Gastroesophageal sphincter (tissue), 4 donors: Measurements from ENCODE around the gene MVB12B. TPM values are rescaled to one million over a fixed set of nuclear protein-coding genes. Genes with fewer than 3 reads are reported as not detected.

Source experiments
- ATAC-seq: fragments of 150-250 bp; one replicate; pipeline ENCODE4 v1.9.1; 2016; ENCODE audit warnings: mild to moderate bottlenecking, moderate library complexity
- H3K27ac ChIP-seq, 4 donors: fragments of 200-600 bp; sonication (generic) in 3 of 4; 1 replicate in 3 of 4; 2 replicates in 1 of 4; pipeline ENCODE4 v1.5.1; 2016 to 2019
- H3K27me3 ChIP-seq: fragments of 200-600 bp; sonication (generic); one replicate; pipeline ENCODE4 v1.5.1; 2019
- H3K36me3 ChIP-seq, 2 donors: fragments of 200-600 bp; sonication (generic); one replicate each; pipeline ENCODE4 v1.5.1; 2019; ENCODE audit warnings: control low read depth in 1 of 2
- H3K4me1 ChIP-seq, 3 donors: fragments of 200-600 bp; sonication (generic); 1 replicate in 2 of 3; 2 replicates in 1 of 3; pipeline ENCODE4 v1.5.1; 2016 to 2019; ENCODE audit warnings: control low read depth in 2 of 3
- H3K4me3 ChIP-seq, 2 donors: fragments of 200-600 bp; sonication (generic); one replicate each; pipeline ENCODE4 v1.5.1; 2019; ENCODE audit warnings: mild to moderate bottlenecking in 1 of 2, moderate library complexity in 1 of 2
- H3K9me3 ChIP-seq, 3 donors: fragments of 200-600 bp; sonication (generic); one replicate each; pipeline ENCODE4 v1.5.1; 2017 to 2019; ENCODE audit warnings: control low read depth in 2 of 3
- CTCF ChIP-seq, 4 experiments: fragments of 200-600 bp in 2 of 4; fragments of 450-650 bp in 2 of 4; sonication (generic) in 1 of 4; IDR thresholded peaks; one replicate each; pipeline ENCODE4 v1.5.1; 2017 to 2019; ENCODE audit warnings: antibody characterized with exemption in 4 of 4, mild to moderate bottlenecking in 2 of 4, moderate library complexity in 2 of 4
- EP300 ChIP-seq: sonication (generic); formaldehyde crosslinking; IDR thresholded peaks from one replicate; pipeline ENCODE4 v1.6.1; 2017; ENCODE audit warnings: antibody characterized with exemption, mild to moderate bottlenecking
- POLR2A ChIP-seq, 2 donors: fragments of 450-650 bp; IDR thresholded peaks; one replicate each; pipeline ENCODE4 v1.6.1; 2017; ENCODE audit warnings: antibody characterized with exemption in 2 of 2, mild to moderate bottlenecking in 2 of 2, moderate library complexity in 1 of 2
- POLR2AphosphoS5 ChIP-seq: sonication (generic); formaldehyde crosslinking; IDR thresholded peaks from one replicate; pipeline ENCODE4 v1.6.1; 2017; ENCODE audit warnings: antibody characterized with exemption
- WGBS, 2 donors: methylation state at CpG; one replicate each; pipeline ENCODE4 v1.1.5; 2018; ENCODE audit warnings: low coverage in 1 of 2; 5-methylcytosine and 5-hydroxymethylcytosine counted together
- total RNA-seq, 4 donors: library from RNA; depleted of rRNA; stranded (reverse); fragments of >200 nt; gene quantifications; one replicate each; pipeline ENCODE4 v1.1.0, GENCODE V29; 2016

The MVB12B gene
- total RNA-seq, 4 donors from 2014 or later = 12.0 to 25.2 (median 15.9) TPM

- ATAC-seq = no peak
- Histone ChIP-seq H3K9me3 (no peaks in the 10 kb centered on the region), H3K36me3 (peaks cover 0 to 28% of the 10 kb centered on the region in 2 donors), H3K27me3 (no peaks in the 10 kb centered on the region), H3K27ac (no peak overlapping the region), H3K4me1 (no peaks in the 10 kb centered on the region), H3K4me3 (no peak overlapping the region)
- TF ChIP-seq POLR2A (IDR thresholded peaks at IDR 0.05) (no peak), EP300 (no peak), CTCF (IDR thresholded peaks at IDR 0.05) (no peak), POLR2AphosphoS5 (no peak)
- 90 to 93% methylated on average over 8 to 12 of the region's 17 CpGs for WGBS, 2 donors
Observed at GRCh38 chr9:126461608-126462007, 135.0 kb downstream of the MVB12B start.

GRCh38 chr9:126462617-126463016 is 136.0 kb downstream of the MVB12B start:
- ATAC-seq = no peak
- Histone ChIP-seq H3K4me3 (no peak overlapping the region), H3K36me3 (peaks cover 0 to 28% of the 10 kb centered on the region in 2 donors), H3K9me3 (no peaks in the 10 kb centered on the region), H3K27ac (no peak overlapping the region), H3K4me1 (no peaks in the 10 kb centered on the region), H3K27me3 (no peaks in the 10 kb centered on the region)
- TF ChIP-seq CTCF (IDR thresholded peaks at IDR 0.05) = no peak
- no peak for TF ChIP-seq EP300
- no peak for TF ChIP-seq POLR2AphosphoS5
- no peak for TF ChIP-seq POLR2A (IDR thresholded peaks at IDR 0.05)
- WGBS, 2 donors = 79 to 89% methylated on average over 2 to 3 of the region's 3 CpGs

DNA sequence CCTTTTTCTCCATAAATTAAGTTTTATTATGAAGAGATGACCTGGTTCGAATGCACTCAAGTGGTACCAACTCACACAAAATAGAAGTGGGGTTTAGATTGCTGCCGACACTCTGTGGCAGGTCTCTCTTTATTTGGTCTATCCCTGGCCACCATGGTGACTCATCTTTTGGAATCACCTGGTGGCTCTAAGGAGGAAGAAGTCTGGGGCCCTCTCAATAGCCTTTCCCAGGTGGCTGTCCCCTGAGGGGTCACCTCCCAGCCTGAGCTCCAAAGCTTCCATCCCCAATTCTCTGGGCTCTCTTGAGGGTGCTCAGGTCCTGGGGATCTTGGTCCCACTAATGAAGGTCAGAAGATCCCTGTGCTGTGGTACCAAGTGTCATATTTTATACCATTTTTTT is 136.8 kb downstream of the MVB12B start:
- TF ChIP-seq CTCF (IDR thresholded peaks at IDR 0.05) (no peak), POLR2AphosphoS5 (no peak), POLR2A (IDR thresholded peaks at IDR 0.05) (no peak), EP300 (no peak)
- Histone ChIP-seq H3K27me3 (no peaks in the 10 kb centered on the region), H3K27ac (no peak overlapping the region), H3K9me3 (no peaks in the 10 kb centered on the region), H3K36me3 (peaks cover 0 to 31% of the 10 kb centered on the region in 2 donors), H3K4me1 (no peaks in the 10 kb centered on the region), H3K4me3 (no peak overlapping the region)
- no peak for ATAC-seq
- WGBS, 2 donors = 94 to 100% methylated on average over 2 of the region's 2 CpGs

GRCh38 chr9:126464694-126465441 is 138.2 kb downstream of the MVB12B start:
- no peak for ATAC-seq
- no peak overlapping the region for H3K4me3 ChIP-seq
- peaks cover 0 to 43% of the 10 kb centered on the region in 2 donors for H3K36me3 ChIP-seq
- H3K27ac ChIP-seq = no peak overlapping the region
- WGBS, 2 donors = 96 to 98% methylated on average over 10 of the region's 11 CpGs
- TF ChIP-seq POLR2AphosphoS5 = no peak
- no peak for TF ChIP-seq CTCF (IDR thresholded peaks at IDR 0.05)
- TF ChIP-seq EP300 = no peak
- no peak for TF ChIP-seq POLR2A (IDR thresholded peaks at IDR 0.05)
- H3K4me1 ChIP-seq = no peaks in the 10 kb centered on the region
- no peaks in the 10 kb centered on the region for H3K27me3 ChIP-seq
- no peaks in the 10 kb centered on the region for H3K9me3 ChIP-seq

- TF ChIP-seq POLR2A (IDR thresholded peaks at IDR 0.05) = no peak
- TF ChIP-seq CTCF (IDR thresholded peaks at IDR 0.05) = no peak
- no peak for TF ChIP-seq POLR2AphosphoS5
- TF ChIP-seq EP300 = no peak
- Histone ChIP-seq H3K4me1 (no peaks in the 10 kb centered on the region), H3K27ac (no peak overlapping the region), H3K9me3 (no peaks in the 10 kb centered on the region), H3K4me3 (no peak overlapping the region), H3K27me3 (no peaks in the 10 kb centered on the region), H3K36me3 (peaks cover 0 to 39% of the 10 kb centered on the region in 2 donors)
- no peak for ATAC-seq
- WGBS, 2 donors = 93% methylated on average over 3 of the region's 6 CpGs; no CpG with 5 or more reads in 1 of the 2 donors
Observed at GRCh38 chr9:126465977-126466376, 139.3 kb downstream of the MVB12B start.
